HG02943 (cell line): Measurements from ENCODE around the gene HCN3.

Experiments used
- ATAC-seq: cut with Tn5 transposase; IDR thresholded peaks from one replicate; pipeline ENCODE4 v1.9.1; 2021; ENCODE audit warnings: mild to moderate bottlenecking, low read depth, moderate library complexity; ENCODE audit not compliant: unreplicated experiment

HCN3 gene

GRCh38 chr1:155253797-155254196, 23.5 kb upstream of the HCN3 start:
- no peak for ATAC-seq

GRCh38 chr1:155254228-155254713, 23.0 kb upstream of the HCN3 start:
- ATAC-seq = no peak

GRCh38 chr1:155254714-155255242, 22.5 kb upstream of the HCN3 start:
- no peak for ATAC-seq

- no peak for ATAC-seq
Measured at GRCh38 chr1:155255243-155256007, 21.8 kb upstream of the HCN3 start, which contains the start of gene ENTREP3. Gene ENTREP3, minus strand, starts transcription at chr1:155255483. Its CDS starts 606 bp downstream, at chr1:155254877.

- ATAC-seq = no peak
Measured at GRCh38 chr1:155256058-155256852, 21.0 kb upstream of the HCN3 start.

- ATAC-seq = no peak
Measured at GRCh38 chr1:155260276-155260675, 17.0 kb upstream of the HCN3 start.

- ATAC-seq = no peak
Measured at GRCh38 chr1:155261493-155261851, 15.8 kb upstream of the HCN3 start.

- ATAC-seq = peak; percentile 87
Measured at GRCh38 chr1:155261852-155262673, 15.2 kb upstream of the HCN3 start, which contains the start of gene SCAMP3. Gene SCAMP3, minus strand, starts transcription at chr1:155262360. Its CDS starts 209 bp downstream, at chr1:155262151.

GRCh38 chr1:155263067-155263466, 14.2 kb upstream of the HCN3 start:
- ATAC-seq = no peak

- ATAC-seq = no peak
Measured at GRCh38 chr1:155266553-155266952, 10.7 kb upstream of the HCN3 start.

GRCh38 chr1:155267373-155267772, 9.9 kb upstream of the HCN3 start:
- ATAC-seq = no peak

GRCh38 chr1:155268630-155269029, 8.6 kb upstream of the HCN3 start:
- ATAC-seq = no peak

GRCh38 chr1:155269381-155269780, 7.9 kb upstream of the HCN3 start:
- ATAC-seq = no peak

- peak; percentile 13 for ATAC-seq
Measured at GRCh38 chr1:155272466-155273342, 4.6 kb upstream of the HCN3 start.

GRCh38 chr1:155273343-155274245, 3.7 kb upstream of the HCN3 start, which contains the start of gene CLK2:
Gene CLK2, minus strand, starts transcription at chr1:155273504. Its CDS starts 2,527 bp downstream, at chr1:155270977.
- peak; percentile 64 for ATAC-seq

GRCh38 chr1:155277902-155278688, 832 bp downstream of the HCN3 start:
- ATAC-seq = no peak

GRCh38 chr1:155278689-155279160, 1.5 kb downstream of the HCN3 start:
- ATAC-seq = no peak
